Fibroblast of skin of back (primary cell): Measurements from ENCODE around the gene TCIRG1.

Source experiments
- DNase-seq: peaks from one replicate; pipeline ENCODE4 v3.0.0-alpha.2; 2013

Gene TCIRG1

GRCh38 chr11:68016904-68017817 lies 21.7 kb upstream of the TCIRG1 start:
- DNase-seq, result no peak

GRCh38 chr11:68017980-68018729 lies 20.7 kb upstream of the TCIRG1 start:
- DNase-seq, result no peak

GRCh38 chr11:68018730-68019190 lies 20.1 kb upstream of the TCIRG1 start:
- no peak for DNase-seq

GRCh38 chr11:68019486-68019885 lies 19.3 kb upstream of the TCIRG1 start:
- no peak for DNase-seq

- DNase-seq, result peak; percentile 46
These were observed 18.2 kb upstream of the TCIRG1 start for GRCh38 chr11:68020575-68020974.

GRCh38 chr11:68021167-68021787 lies 17.5 kb upstream of the TCIRG1 start:
- DNase-seq, result no peak

GRCh38 chr11:68022531-68022930 lies 16.3 kb upstream of the TCIRG1 start:
- no peak for DNase-seq

GRCh38 chr11:68024508-68024907 lies 14.3 kb upstream of the TCIRG1 start:
- no peak for DNase-seq

- peak; percentile 25 for DNase-seq
These were observed 13.8 kb upstream of the TCIRG1 start for GRCh38 chr11:68025047-68025446.

- DNase-seq, result peak; percentile 33
These were observed 12.3 kb upstream of the TCIRG1 start for GRCh38 chr11:68026391-68027105.

GRCh38 chr11:68027667-68028066 lies 11.2 kb upstream of the TCIRG1 start:
- no peak for DNase-seq

- peak; percentile 75 for DNase-seq
These were observed 9.9 kb upstream of the TCIRG1 start for GRCh38 chr11:68028802-68029545.

GRCh38 chr11:68030318-68031143 lies 8.3 kb upstream of the TCIRG1 start, which contains the start of gene NDUFS8:
NDUFS8 (plus strand) TSS chr11:68030681; CDS start chr11:68032152, 1,471 bp downstream.
- DNase-seq, result peak; percentile 99

- DNase-seq, result no peak
These were observed 7.7 kb upstream of the TCIRG1 start for GRCh38 chr11:68031144-68031464.

GRCh38 chr11:68032003-68032402 lies 6.8 kb upstream of the TCIRG1 start:
- no peak for DNase-seq

- DNase-seq, result no peak
These were observed 5.7 kb upstream of the TCIRG1 start for GRCh38 chr11:68032997-68033707.

- DNase-seq, result no peak
These were observed 5.1 kb upstream of the TCIRG1 start for GRCh38 chr11:68033708-68034045.

- no peak for DNase-seq
These were observed 3.5 kb upstream of the TCIRG1 start for GRCh38 chr11:68035266-68035876.

GRCh38 chr11:68036141-68036716 lies 2.6 kb upstream of the TCIRG1 start:
- DNase-seq, result no peak
